Subcutaneous adipose tissue (tissue), 4 donors: Measurements from ENCODE around the gene OPRL1. TPM values are rescaled to one million over a fixed set of nuclear protein-coding genes. Genes with fewer than 3 reads are reported as not detected.

Source experiments
- total RNA-seq, 4 donors: library from RNA; depleted of rRNA; stranded (reverse); fragments of >200 nt; gene quantifications; one replicate each; pipeline ENCODE4 v1.1.0, GENCODE V29; 2016
- TF ChIP-seq, protein P1 (sequence below): fragments of 450-650 bp; IDR thresholded peaks from one replicate; pipeline ENCODE4 v1.5.1; 2016; ENCODE audit warnings: low read depth, mild to moderate bottlenecking, control low read depth, antibody characterized with exemption, moderate library complexity

The OPRL1 gene
- total RNA-seq, 4 donors from 2014 or later: 0.65 to 2.7 (median 1.7) TPM

GRCh38 chr20:64080813-64081623 is 1.1 kb downstream of the OPRL1 start:
- TF ChIP-seq, protein P1, sequence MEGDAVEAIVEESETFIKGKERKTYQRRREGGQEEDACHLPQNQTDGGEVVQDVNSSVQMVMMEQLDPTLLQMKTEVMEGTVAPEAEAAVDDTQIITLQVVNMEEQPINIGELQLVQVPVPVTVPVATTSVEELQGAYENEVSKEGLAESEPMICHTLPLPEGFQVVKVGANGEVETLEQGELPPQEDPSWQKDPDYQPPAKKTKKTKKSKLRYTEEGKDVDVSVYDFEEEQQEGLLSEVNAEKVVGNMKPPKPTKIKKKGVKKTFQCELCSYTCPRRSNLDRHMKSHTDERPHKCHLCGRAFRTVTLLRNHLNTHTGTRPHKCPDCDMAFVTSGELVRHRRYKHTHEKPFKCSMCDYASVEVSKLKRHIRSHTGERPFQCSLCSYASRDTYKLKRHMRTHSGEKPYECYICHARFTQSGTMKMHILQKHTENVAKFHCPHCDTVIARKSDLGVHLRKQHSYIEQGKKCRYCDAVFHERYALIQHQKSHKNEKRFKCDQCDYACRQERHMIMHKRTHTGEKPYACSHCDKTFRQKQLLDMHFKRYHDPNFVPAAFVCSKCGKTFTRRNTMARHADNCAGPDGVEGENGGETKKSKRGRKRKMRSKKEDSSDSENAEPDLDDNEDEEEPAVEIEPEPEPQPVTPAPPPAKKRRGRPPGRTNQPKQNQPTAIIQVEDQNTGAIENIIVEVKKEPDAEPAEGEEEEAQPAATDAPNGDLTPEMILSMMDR: no peak

DNA sequence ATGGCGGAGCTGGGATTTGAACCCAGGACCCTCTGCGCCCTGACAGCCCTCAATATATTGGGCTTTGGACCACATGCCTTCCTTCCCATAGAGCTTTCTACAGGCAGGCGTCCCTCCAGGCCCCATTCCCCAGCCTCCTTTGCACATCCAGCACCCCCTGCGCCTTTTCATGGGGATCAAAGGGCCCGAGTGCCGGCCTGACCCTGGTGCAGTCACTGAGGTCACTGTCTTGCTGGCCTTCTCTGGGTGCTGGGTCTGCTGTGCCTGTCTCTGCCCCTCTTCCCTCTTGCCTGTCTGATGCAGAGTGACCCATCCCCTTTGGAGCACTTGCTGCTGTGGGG is 1.7 kb downstream of the OPRL1 start:
- TF ChIP-seq, protein P1: no peak

GRCh38 chr20:64082126-64082731 is 2.3 kb downstream of the OPRL1 start:
- TF ChIP-seq, protein P1: no peak

DNA sequence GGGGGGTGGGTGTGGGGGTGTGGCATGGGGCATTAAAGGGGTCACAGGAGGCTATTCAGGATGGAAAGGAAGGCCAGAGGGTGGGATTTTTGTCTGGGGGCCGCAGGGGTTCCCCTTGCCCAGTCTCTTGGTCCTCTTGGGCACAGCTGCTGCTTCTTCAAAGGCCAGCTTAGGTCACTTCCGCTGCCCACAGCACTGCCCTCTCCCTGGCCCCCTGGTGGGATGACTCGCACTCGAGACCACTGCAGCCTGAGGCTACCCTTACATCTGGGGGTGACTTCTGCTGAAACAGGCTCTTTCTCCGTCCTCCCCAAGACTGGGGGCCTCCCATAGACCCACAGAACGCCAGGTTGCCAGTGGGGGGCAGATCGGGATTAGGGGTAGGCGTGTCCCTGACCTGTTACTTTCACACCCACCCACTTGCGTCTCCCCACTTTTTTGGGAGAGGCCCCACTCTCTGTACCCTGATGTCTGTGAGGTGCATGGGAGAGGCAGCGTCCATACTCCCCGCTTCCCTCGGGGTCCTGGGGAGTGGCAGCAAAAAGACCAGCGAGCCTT is 3.0 kb downstream of the OPRL1 start:
- TF ChIP-seq, protein P1: no peak

- TF ChIP-seq, protein P1: no peak
Measured at GRCh38 chr20:64083378-64083803, 3.5 kb downstream of the OPRL1 start.

- TF ChIP-seq, protein P1: no peak
Measured at GRCh38 chr20:64083804-64084684, 4.2 kb downstream of the OPRL1 start, which contains the start of gene LKAAEAR1. LKAAEAR1 (minus strand) TSS chr20:64084398; CDS start chr20:64084219, 179 bp downstream.
